ENCODE measurements around the gene FBXL7.

The FBXL7 gene

DNA sequence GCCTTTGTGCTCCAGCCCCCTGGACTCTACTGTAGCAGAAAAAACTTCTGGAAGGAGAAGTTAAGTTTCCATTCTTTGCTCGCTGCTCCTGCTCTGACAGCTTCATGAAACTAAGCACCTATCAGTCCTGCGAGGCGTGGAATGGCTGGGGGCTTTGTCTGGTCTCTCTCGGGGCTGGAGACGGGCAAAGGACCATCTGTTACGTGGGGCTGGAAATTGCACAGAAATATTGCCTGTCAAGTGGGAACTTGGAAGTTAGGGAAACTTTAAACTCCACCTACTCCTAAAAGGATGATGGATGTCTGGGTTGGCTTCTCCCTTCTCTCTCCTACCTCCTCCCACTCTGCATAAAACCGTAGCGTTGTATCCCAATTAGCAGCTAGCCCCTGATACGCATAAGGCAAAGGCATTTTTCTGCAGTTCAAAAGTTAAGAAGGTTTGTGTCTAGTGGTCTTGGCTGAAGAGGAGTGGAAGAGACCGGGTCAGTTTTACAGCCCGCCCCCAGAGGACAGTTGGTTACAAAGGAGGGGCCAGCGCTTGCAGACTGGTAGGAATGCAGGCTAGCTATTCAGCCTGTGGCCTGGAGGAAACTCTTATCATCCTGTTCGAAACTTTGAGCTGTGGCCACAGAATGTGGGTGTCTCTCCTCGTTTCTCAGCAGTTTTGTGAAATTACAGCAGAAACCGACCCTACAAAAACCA, 1.3 kb downstream of the FBXL7 start:
- DNase-seq (ENCODE audit: low read depth, low spot score) = peak; percentile 81

DNA sequence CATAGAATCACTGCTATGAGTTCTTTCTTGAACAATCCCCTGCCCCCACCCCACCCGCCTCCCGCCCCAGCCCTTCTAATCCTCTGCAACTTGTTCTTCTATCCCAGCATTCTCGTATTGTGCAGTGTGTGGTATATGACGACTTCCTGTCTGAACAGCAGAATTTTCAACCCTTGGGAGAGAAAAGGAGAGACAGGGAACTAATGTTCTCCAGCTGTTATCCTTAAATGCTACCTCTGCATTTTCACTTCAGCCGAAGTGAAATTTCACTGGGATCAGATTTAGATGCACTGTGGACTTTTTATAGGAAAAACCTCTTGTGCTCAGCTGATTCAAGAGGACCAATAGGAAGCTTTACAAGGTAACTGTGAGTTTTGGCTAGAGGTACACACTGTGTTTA, 2.2 kb downstream of the FBXL7 start:
- no peak for DNase-seq (ENCODE audit: low read depth, low spot score)

DNA sequence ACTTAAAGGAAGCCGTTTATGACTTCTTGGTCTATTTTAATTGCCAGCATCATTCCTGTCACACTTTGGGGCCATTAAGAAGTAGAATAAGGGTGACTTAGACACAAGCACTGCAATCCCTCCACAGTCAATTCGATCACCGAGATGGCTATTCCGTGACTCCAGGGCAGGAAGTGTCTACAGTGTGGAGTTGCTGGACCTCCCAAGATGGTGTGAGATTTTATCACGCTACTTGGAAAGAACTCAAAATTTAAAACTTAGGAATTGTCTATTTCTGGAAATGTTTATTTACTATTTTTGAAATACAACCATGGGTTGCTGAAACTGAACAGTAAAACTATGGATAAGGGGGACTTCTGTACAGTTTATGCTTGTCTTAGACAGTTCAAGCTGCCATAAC, 6.2 kb downstream of the FBXL7 start:
- DNase-seq (ENCODE audit: low read depth, low spot score) = no peak

DNA sequence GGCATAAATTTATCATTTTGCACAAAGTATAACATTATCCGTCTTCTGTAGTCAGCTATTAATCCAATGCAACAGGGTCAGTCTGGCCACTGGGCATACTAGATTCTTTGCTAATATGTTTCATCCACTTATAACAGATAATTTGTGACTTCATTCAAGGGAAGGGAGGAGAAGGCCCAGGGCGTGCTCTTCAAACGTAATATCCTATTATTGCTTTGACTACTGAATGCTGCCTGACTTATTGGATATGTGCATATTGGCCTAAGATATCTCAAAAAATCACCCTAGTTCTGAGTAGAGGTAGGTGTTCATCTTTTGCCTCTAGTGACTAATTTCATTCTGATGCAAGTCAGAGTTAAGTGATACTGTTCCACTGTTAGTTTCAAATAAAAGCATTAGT, 6.9 kb downstream of the FBXL7 start:
- no peak for DNase-seq (ENCODE audit: low read depth, low spot score)

DNA sequence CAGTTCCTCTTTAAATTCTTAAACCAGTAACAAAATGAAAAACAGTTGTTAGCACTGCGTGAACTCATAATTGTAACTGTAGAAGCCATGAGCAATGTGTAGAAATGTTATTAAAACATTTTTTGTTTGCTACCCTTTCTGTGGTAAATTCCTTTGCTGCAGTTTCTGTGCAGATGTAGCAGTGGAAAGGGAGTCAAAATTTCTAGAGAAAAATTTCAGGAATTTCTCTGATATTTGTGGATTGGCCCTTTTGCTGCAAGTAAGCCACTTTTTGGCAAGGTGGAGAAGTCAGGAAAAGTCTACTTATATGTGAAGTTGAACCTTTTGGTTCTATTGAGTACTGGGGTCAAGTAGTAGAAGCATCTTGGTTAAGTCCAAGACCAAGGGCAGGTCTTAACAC, 10.1 kb downstream of the FBXL7 start:
- DNase-seq (ENCODE audit: low read depth, low spot score) = no peak

DNA sequence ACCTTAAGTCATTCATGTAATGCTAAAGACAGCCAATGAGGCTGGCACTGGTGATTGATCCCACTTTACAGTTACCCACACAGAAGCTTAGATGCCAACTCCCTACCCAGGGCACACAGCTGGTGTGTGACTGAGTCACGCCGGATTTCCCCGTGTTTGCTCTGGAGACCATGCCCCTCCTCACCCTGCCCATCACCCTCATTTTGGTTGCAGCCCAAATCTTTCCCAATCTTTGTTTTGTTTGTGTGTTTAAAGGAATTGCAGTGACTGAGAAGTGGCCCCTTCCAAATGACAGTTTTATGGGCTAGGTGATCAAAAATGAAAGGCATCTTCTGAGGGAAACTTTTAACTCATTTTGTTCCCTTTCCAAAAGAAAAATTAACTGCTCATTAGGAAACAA, 10.9 kb downstream of the FBXL7 start:
- DNase-seq (ENCODE audit: low read depth, low spot score) = no peak

DNA sequence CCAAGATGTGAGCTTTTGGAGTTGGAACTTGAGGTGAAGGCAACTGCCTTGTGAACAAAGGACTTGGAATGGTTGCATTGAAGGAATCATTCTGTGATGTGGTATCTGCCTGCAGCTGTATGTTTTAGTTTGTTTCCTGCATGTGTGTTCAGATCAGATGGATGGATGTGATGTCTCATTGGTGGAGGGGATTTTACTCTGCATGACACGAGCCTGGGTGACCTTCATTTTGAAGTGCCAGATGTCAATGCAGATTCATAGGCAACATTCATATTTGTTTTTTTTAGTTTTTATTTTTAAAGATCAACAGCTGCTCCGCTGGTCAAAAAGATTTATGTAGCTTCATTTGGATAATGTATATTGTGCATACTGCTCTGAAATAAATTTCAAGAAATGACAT, 13.5 kb downstream of the FBXL7 start:
- DNase-seq (ENCODE audit: low read depth, low spot score) = no peak

DNA sequence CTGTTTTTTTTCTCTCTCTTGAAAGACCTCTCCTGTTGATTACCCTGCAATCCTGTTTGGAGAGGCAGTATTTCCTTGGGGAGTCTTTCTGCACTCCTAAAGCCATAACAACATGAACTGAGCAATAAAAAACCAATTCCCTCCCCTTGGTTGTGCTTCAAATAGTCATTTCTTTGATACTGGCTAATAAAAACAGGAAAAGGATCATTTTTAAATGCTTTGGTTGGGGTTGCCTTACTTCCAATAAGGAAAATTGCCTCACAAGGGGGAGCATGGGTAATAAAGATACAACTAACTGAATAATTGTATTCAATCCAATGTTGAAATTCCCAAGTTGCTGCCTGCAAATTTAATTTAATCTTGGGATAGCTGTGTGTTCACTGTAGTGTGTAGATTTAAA, 13.9 kb downstream of the FBXL7 start:
- DNase-seq (ENCODE audit: low read depth, low spot score) = no peak

DNA sequence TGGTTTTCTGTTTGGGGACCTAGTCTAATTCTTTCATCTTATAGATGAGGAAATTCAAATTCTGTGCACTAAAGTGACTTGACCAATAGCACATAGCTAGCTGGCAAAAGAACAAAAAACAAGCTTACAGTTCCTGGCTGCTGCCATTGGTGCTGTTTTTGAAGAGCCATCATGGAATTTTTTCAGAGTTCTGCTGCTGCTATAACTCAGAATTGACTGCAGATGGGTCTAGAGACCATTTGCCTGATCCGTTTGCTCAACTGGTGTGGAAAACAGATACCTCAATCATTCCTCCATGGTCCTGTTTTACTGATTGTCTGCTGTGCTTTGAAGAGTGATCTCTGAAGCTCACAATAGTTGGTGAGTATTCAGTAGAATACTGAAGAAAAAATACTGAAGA, 15.2 kb downstream of the FBXL7 start:
- DNase-seq (ENCODE audit: low read depth, low spot score) = no peak

DNA sequence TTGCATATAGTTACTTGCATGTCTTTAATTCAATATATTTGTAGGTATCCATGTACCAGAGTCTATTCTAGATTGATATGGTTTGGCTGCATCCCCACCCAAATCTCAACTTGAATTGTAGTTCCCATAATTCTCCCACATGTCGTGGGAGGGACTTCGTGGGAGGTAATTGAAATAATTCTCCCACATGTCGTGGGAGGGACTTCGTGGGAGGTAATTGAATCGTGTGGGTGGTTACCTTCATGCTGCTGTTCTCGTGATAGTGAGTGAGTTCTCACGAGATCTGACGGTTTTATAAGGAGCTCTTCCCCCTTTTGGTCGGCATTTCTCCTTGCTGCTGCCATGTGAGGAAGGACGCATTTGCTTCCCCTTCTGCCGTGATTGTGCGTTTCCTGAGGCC, 16.5 kb downstream of the FBXL7 start:
- DNase-seq (ENCODE audit: low read depth, low spot score) = no peak

DNA sequence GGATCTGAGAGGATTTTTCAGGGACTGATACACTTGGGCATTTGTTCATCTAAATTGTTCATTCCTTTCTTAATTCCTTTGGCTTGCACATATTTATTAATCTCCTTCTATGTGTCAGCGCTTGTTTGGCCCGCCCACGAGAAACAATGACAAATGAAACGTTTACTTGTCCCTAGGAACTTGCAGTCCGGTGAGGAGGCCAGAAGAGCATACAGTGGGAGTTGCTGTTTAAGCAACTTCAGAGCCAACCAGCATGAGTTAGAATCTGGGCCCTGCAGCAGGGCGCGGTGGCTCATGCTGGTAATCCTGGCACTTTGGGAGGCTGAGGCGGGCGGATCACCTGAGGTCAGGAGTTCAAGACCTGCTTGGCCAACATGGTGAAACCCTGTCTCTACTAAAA, 18.8 kb downstream of the FBXL7 start:
- no peak for DNase-seq (ENCODE audit: low read depth, low spot score)

DNA sequence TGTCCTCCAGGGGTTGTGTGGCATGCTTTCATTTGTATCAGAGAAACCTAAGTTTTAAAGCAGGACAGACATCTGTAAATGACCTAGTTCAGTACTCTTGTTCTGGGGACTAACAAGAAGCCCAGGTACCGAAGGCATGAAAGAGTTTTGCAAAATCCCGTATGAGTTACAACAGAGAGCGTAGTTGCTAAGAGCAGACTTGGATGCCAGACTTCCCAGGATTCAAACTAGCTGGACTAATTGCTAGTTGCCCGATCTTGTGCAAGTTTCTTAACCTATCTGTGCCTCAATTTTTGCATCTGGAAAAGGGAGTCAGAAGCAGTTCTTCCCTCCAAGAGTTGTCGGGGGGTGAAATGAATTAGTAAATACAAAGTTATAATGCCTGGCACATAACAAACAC, 20.9 kb downstream of the FBXL7 start:
- no peak for DNase-seq (ENCODE audit: low read depth, low spot score)

DNA sequence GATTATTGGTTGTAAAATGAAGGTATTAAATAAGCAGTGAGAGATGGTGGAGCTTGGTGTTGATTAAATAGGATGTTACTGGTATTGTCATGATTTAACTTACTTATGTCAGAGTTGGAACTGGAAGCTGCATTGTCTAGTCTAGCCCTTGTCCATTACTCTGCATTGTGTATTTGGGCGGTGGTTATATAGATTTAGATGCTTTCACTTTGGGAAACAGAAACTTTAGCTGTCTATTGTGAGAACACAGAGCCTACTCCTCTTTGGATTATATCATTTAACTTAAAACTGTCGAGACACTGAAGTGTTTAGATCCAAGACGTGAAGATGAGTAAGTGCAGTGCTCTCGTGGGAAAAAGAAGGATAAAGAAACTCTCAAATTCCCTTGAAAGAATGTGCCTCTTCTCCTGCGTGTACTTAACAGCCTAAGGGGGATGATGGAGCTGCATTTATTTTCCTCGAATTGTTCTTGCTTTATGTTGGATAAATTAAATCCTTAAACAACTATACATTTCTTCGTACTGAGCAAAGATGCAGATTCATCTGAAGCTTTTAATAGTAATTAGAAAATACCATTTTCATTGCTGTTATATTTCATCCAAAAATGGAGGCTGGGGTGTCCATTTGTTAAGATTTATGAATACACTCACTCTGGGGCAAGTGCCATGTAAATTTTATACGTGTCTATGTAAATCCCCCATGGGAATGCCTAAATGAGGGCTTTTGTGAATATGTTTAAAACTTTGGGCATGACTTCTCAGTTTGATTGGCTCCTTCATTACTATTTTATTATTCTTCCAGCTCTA, 21.6 kb downstream of the FBXL7 start:
- no peak for DNase-seq (ENCODE audit: low read depth, low spot score)

DNA sequence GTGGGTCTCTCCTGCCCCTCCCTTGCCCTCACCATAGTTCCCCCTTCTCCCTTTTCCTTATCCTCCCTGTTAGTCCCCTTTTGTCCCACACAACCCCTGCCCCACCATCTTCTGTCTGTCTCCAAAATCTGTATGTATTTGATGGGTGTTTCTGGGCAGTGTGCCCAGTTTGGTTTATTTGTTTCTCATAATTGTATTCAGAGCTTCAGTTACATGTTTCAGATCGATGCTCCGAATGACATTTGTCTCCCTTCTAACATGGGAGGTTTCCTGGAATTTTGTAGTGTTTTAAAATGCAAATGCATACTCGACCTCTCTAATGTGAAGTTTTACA, 22.2 kb downstream of the FBXL7 start:
- DNase-seq (ENCODE audit: low read depth, low spot score) = no peak

DNA sequence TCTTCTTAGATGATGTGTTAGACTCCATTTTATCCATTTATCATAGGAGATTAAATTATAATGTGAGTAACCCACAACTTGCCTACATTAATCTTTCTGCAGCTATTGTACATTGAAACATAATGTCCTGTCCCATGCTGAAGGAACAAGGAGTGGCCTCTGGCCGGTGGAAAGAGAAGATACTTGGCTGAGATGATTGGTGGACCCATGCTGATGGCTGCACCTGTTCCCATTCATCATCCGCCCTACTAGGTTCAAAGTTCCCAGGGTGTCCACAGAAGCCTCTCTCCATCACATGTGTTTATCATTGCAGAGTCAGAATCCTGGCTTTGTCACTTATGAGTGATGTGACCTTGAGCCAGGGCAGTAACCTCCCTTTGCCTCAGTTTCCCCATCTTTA, 24.7 kb downstream of the FBXL7 start:
- no peak for DNase-seq (ENCODE audit: low read depth, low spot score)

DNA sequence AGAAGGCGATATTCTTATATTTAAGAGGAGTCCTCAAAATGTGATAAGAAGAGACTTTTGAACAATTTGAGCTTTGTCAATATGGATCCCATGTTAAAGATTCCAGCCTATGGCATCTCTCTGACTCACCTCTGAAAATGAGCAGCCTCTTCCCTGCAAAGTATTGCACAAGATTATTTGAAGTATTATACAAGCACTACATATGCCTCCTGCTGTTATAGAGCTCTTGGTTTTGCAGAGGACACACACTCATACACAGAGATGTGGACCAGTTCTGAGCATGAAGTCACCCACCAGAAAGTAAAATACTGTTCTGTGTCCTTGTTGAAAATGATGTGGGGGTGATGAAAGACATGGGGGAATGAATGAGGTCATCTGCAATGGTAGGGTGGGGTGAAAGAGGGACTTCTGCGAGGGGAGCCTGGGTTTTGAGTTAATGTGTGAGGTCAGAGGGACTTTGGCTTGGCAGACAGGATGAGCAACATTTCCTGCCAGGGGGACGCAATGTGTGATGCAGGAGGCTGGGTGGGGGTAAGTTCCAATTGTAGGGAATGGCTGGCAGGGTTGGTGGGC, 25.8 kb downstream of the FBXL7 start:
- DNase-seq (ENCODE audit: low read depth, low spot score) = no peak

DNA sequence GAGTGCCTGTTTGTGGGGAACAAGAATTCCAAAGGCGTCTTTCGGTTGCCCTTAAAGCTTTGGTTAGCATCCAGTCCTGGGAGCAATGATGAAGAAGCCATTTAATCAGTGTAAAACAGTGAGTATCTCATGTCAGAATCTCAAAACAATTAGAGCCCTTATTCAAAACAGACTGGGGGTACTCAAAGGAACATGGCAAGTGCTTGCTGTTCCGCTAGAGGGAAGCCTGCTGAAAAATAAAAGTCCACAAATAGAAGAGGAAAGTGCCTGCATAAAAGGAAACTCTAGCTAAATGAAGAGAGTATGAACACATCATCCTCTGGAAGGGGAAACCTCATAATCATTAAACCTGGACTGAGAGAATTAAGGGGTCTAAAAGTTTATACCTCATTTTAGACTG, 26.4 kb downstream of the FBXL7 start:
- no peak for DNase-seq (ENCODE audit: low read depth, low spot score)

DNA sequence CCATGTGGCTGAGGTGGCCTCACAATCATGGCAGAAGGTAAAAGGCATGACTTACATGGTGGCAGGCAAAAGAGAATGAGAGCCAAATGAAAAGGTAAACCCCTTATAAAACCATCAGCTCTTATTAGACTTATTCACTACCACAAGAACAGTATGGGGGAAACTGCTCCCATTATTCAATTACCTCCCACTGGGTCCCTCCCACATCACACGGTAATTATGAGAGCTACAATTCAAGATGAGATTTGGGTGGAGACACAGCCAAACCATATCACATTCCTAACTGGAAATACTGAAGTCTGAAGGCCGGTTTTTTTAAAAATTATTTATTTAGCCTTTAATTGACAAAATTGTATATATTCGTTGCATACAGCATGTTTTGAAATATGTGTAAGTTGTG, 28.5 kb downstream of the FBXL7 start:
- no peak for DNase-seq (ENCODE audit: low read depth, low spot score)

DNA sequence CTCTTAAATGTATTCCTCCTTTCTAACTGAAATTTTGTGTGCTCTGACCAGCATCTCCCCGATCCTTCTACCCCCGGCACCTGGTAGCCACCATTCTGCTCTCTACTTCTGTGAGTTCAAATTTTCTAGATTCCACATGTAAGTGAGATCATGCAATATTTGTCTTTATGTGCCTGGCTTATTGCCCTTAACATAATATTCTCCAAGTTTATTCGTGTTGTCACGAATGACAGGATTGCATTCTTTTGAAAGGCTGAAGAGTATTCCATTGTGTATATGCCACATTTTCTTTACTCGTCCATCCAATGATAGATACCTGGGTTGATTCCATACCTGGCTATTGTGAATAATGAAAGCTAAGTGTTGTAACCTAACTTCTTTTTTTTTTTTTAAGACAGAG, 29.0 kb downstream of the FBXL7 start:
- DNase-seq (ENCODE audit: low read depth, low spot score) = no peak

DNA sequence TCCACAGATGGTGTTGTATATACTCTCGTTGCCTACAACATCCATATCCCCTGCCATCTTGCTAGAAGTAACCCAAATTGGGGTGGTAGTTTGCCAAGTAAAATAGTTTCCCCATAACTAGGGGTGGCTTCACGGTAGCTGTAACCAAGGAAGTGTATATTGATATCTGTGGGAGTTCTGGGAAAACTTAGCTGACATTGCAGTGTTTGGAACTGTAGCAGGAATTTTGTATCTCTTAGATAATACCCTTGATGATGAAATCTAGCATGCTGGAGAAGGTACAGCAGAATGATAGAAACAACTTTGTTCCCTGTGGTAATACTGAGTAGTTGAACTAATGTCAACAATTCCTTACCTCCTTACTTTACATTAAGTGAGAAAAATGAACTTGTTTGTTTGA, 29.8 kb downstream of the FBXL7 start:
- DNase-seq (ENCODE audit: low read depth, low spot score) = no peak

DNA sequence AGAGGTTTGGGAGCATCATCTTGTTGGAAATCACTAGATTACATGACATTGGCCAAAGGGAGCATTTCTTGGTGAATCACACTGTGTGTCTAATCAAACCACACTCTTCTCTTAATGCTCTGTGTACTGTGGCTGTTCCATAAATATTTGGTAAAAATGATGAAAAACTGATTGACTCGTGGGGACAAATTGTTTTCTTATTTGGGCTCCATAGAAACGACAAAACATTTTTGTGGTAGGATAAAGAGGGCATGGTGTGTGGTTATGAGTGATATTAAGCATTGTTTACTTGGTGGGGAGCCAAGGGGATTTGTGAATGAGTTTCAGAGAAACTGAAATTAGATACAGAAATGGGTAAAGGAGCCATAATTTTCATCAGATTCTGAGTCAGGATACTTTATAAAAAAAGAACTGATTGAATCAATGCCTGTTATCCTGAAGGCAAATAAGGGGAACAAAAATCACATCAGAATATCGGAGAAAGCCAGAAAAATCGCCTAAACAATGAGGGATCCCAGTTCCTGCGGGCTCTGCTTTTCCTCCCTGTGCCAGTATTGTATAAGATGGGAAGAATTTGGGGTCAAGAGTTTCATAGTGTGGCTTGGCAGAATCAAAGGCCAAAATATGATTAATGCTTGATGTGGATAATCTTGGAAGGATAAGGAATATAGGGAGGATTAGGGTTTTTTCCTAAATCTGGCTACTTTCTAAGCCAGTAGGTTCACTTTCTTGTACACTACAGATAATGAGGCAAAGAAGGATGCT, 33.3 kb downstream of the FBXL7 start:
- no peak for DNase-seq (ENCODE audit: low read depth, low spot score)

DNA sequence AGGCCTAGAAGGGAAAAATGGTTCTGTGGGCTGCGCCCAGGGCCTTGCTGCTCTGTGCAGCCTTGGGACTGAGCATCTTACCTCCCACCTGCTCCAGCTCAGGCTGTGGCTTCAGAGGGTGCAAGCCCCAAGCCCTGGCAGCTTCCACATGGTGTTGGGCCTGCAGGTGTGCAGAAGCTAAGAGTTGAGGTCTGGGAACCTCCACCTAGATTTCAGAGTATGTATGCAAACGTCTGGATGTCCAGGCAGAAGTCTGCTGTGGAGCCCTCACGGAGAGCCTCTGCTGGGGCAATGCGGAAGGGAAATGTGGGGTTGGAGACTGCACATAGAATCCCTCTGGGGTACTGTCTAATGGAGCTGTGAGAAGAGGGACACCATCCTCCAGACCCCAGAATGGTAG, 36.0 kb downstream of the FBXL7 start:
- no peak for DNase-seq (ENCODE audit: low read depth, low spot score)

DNA sequence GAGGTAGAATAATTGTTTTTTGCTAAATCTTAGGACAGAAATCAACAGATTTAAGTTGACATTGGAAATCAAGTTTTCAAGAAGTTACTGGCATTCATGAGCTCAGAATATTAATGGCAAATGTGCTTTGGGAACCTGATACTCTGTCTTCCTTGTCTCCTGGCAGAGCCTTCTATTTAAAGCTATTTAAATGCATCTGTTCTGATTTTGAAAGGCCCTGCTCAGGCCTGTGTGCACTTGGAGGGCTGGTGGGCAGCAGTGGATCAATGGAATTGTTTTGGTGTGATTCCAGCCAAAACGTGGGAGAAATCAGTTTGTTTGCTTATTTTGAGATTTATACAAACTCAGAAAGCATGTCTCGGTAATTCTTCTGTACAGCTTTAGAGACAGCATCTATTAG, 38.5 kb downstream of the FBXL7 start:
- no peak for DNase-seq (ENCODE audit: low read depth, low spot score)
